Esophagus muscularis mucosa (tissue), 4 donors: ENCODE results near the gene MIPOL1. TPM values are rescaled to one million over a fixed set of nuclear protein-coding genes. Genes with fewer than 3 reads are reported as not detected.

ENCODE experiments used
- DNase-seq: peaks from one replicate; pipeline ENCODE4 v3.0.0-alpha.2; 2017; ENCODE audit errors: extremely low spot score
- H3K27ac ChIP-seq, 4 donors: fragments of 200-600 bp; sonication (generic); replicated peaks in 1 of 4; 1 replicate in 3 of 4; 2 replicates in 1 of 4; pipeline ENCODE4 v1.5.1; 2016 to 2019; ENCODE audit warnings: mild to moderate bottlenecking in 1 of 4
- H3K27me3 ChIP-seq, 4 donors: fragments of 200-600 bp; sonication (generic); one replicate each; pipeline versions ENCODE4 v1.5.1 to v1.6.0; 2016 to 2019
- H3K36me3 ChIP-seq, 4 donors: fragments of 200-600 bp; sonication (generic); one replicate each; pipeline ENCODE4 v1.5.1; 2016 to 2019
- H3K4me1 ChIP-seq, 4 donors: fragments of 200-600 bp; sonication (generic); one replicate each; pipeline ENCODE4 v1.5.1; 2016 to 2019
- H3K4me3 ChIP-seq, 4 donors: fragments of 200-600 bp; sonication (generic); 1 replicate in 2 of 4; 2 replicates in 2 of 4; pipeline ENCODE4 v1.5.1; 2016 to 2019; ENCODE audit warnings: mild to moderate bottlenecking in 4 of 4, moderate library complexity in 1 of 4
- H3K9me3 ChIP-seq, 4 donors: fragments of 200-600 bp; sonication (generic); 1 replicate in 3 of 4; 2 replicates in 1 of 4; pipeline ENCODE4 v1.5.1; 2016 to 2019
- EP300 ChIP-seq: sonication (generic); formaldehyde crosslinking; IDR thresholded peaks from one replicate; pipeline ENCODE4 v1.6.1; 2017; ENCODE audit warnings: antibody characterized with exemption
- POLR2A ChIP-seq: fragments of 450-650 bp; IDR thresholded peaks from one replicate; pipeline ENCODE4 v1.6.1; 2017; ENCODE audit warnings: antibody characterized with exemption, moderate library complexity, mild to moderate bottlenecking, low read depth
- POLR2AphosphoS5 ChIP-seq, 2 donors: sonication (generic); formaldehyde crosslinking; IDR thresholded peaks; one replicate each; pipeline ENCODE4 v1.6.1; 2017; ENCODE audit warnings: antibody characterized with exemption in 2 of 2
- WGBS: methylation state at CpG from one replicate; pipeline ENCODE4 v1.1.5; 2018; 5-methylcytosine and 5-hydroxymethylcytosine counted together
- intact Hi-C: fragments of 100-400 bp; cut with DNase I; formaldehyde crosslinking; loops from one replicate; pipeline ENCODE4 v1.15.1; 2023
- total RNA-seq, 4 donors: library from RNA; depleted of rRNA; stranded (reverse); fragments of >200 nt; gene quantifications; one replicate each; pipeline versions ENCODE4 v1.1.0 to v1.2.1, GENCODE V29; 2016
- TF ChIP-seq, protein P1 (sequence below), 3 experiments: fragments of 200-600 bp in 2 of 3; fragments of 450-650 bp in 1 of 3; sonication (generic) in 2 of 3; IDR thresholded peaks; one replicate each; pipeline ENCODE4 v1.5.1; 2017 to 2019; ENCODE audit warnings: antibody characterized with exemption in 3 of 3, mild to moderate bottlenecking in 2 of 3, moderate library complexity in 1 of 3

Gene MIPOL1
- total RNA-seq, 4 donors from 2014 or later, result 6.5 to 21.2 (median 10.4) TPM

DNA sequence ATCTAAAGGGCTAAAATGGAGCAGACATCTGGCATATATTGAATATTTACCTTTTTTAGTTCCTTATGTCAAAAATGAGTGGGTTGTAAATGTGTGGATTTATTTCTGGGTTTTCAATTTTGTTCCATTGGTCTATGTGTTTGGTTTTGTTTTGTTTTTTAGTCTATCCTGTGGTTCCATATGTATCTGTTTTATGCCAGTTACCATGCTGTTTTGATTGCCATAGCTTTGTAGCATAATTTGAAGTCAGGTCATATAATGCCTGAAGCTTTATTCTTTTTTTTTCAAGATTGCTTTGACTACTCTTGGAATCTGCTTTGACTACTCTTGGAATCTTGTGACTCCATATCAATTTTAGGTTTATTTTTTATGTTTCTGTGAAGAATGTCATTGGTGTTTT is 133.2 kb downstream of the MIPOL1 start:
- no peak for TF ChIP-seq POLR2A
- no peak for TF ChIP-seq EP300
- TF ChIP-seq, protein P1, sequence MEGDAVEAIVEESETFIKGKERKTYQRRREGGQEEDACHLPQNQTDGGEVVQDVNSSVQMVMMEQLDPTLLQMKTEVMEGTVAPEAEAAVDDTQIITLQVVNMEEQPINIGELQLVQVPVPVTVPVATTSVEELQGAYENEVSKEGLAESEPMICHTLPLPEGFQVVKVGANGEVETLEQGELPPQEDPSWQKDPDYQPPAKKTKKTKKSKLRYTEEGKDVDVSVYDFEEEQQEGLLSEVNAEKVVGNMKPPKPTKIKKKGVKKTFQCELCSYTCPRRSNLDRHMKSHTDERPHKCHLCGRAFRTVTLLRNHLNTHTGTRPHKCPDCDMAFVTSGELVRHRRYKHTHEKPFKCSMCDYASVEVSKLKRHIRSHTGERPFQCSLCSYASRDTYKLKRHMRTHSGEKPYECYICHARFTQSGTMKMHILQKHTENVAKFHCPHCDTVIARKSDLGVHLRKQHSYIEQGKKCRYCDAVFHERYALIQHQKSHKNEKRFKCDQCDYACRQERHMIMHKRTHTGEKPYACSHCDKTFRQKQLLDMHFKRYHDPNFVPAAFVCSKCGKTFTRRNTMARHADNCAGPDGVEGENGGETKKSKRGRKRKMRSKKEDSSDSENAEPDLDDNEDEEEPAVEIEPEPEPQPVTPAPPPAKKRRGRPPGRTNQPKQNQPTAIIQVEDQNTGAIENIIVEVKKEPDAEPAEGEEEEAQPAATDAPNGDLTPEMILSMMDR (IDR thresholded peaks at IDR 0.05), result no peak
- TF ChIP-seq POLR2AphosphoS5 (IDR thresholded peaks at IDR 0.05), result no peak

DNA sequence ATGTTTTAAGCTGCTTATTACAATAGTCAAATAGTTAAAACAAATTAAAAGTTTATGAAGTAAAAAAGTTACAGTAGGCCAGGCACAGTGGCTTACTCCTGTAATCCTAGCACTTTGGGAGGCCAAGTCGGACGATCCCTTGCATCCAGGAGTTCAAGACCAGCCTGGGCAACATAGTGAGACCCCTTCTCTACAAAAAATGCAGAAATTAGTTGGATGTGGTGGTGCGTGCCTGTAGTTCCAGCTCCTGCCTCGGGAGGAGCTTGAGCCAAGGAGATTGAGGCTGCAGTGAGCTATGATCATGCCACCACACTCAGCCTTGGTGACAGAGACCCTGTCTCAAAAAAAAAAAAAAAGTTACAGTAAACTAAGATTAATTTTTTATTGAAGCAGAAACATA is 142.6 kb downstream of the MIPOL1 start:
- Histone ChIP-seq H3K36me3 (peaks cover 0 to 3% (median 0%) of the 10 kb centered on the region in 4 donors), H3K4me1 (peaks cover 0 to 6% (median 3%) of the 10 kb centered on the region in 4 donors), H3K27ac (no peak overlapping the region), H3K27me3 (no peaks in the 10 kb centered on the region), H3K9me3 (no peaks in the 10 kb centered on the region), H3K4me3 (no peak overlapping the region)
- no peak for DNase-seq
- 86% methylated on average over 4 of the region's 4 CpGs for WGBS
- no peak for TF ChIP-seq EP300
- TF ChIP-seq, protein P1 (IDR thresholded peaks at IDR 0.05), result no peak
- TF ChIP-seq POLR2A, result no peak
- TF ChIP-seq POLR2AphosphoS5 (IDR thresholded peaks at IDR 0.05), result no peak
- intact Hi-C loops, result no loop called here

More for the DNA sequence above, 133.2 kb downstream of the MIPOL1 start:
- Histone ChIP-seq H3K9me3 (no peaks in the 10 kb centered on the region), H3K4me1 (no peaks in the 10 kb centered on the region), H3K4me3 (no peak overlapping the region), H3K36me3 (peaks cover 0 to 6% (median 0%) of the 10 kb centered on the region in 4 donors), H3K27me3 (no peaks in the 10 kb centered on the region), H3K27ac (no peak overlapping the region)
- intact Hi-C loops, result no loop called here
- no peak for DNase-seq

DNA sequence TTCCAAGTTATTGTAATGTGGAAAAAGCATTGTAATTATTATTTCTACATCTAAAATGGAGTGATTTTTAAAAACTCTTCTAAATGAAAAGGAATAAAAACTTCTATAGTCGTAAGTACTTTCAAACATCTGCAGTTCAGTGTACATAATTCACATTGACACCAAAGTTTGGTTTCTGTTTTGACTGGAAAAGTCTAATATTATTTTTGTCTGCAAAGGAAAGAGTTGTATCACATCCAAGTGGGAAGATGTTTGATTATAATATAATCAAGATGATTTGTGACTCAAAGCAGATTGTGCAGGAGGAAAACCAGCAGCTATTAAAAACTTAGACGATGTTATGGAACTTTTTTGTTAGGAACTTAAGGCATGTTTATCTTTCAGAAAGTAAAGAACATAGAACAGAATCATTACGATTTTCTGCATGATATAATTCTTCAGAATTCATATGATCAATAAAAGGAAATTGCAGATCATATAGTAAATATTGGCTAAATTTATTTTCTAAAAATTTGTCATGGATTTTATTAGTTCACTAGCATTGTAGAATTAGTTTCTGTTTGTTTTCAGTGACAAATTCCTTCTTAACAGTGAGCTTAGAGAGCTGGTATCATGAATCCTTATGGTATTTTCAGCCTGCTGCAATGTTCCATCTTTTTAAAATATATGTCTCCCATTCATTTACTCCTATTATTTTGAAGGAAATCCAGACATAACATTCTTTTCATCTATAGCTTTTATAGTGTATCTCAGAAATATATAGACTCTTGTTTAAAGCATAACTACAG is 145.8 kb downstream of the MIPOL1 start:
- Histone ChIP-seq H3K4me1 (peaks cover 0 to 6% (median 3%) of the 10 kb centered on the region in 4 donors), H3K27ac (no peak overlapping the region), H3K4me3 (no peak overlapping the region), H3K9me3 (no peaks in the 10 kb centered on the region), H3K27me3 (no peaks in the 10 kb centered on the region), H3K36me3 (peaks cover 0 to 3% (median 0%) of the 10 kb centered on the region in 4 donors)
- TF ChIP-seq POLR2A (no peak), EP300 (no peak), POLR2AphosphoS5 (IDR thresholded peaks at IDR 0.05) (no peak)
- TF ChIP-seq, protein P1 (IDR thresholded peaks at IDR 0.05), result no peak
- 35% methylated on average over 3 of the region's 3 CpGs for WGBS
- DNase-seq, result no peak
- intact Hi-C loops, result no loop called here

DNA sequence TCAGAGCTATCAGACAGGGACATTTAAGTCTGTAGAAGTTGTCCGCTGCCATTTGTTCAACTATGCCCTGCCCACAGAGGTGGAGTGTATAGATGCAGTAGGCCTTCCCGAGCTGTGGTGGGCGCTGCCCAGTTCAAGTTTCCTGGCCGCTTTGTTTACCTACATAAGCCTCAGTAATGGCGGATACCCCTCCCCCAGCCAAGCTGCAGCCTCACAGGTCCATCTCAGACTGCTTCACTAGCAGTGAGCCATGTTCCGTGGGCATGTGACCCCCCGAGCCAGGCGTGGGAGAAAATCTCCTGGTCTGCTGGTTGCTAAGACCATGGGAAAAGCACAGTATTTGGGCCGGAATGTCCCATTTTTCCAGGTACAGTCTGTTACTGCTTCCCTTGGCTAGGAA is 165.9 kb downstream of the MIPOL1 start:
- 100% methylated on average over 6 of the region's 9 CpGs for WGBS
- no peak overlapping the region for H3K27ac ChIP-seq
- no peaks in the 10 kb centered on the region for H3K4me1 ChIP-seq
- no peak overlapping the region for H3K4me3 ChIP-seq
- intact Hi-C loops, result no loop called here
- peaks cover 0 to 26% (median 13%) of the 10 kb centered on the region in 4 donors for H3K9me3 ChIP-seq
- peaks cover 5 to 12% (median 8%) of the 10 kb centered on the region in 4 donors for H3K36me3 ChIP-seq
- no peak for DNase-seq
- TF ChIP-seq EP300 (no peak), POLR2A (no peak), POLR2AphosphoS5 (IDR thresholded peaks at IDR 0.05) (no peak)
- TF ChIP-seq, protein P1 (IDR thresholded peaks at IDR 0.05), result no peak
- H3K27me3 ChIP-seq, result no peaks in the 10 kb centered on the region
